ENCODE measurements around the gene JHY. TPM values are rescaled to one million over a fixed set of nuclear protein-coding genes. Genes with fewer than 3 reads are reported as not detected.
A peak's percentile ranks its signal among the peaks of the same experiment; 100 is the strongest.

Gene JHY
- total RNA-seq (2014; rRNA removed; shearing (Covaris generic)), result not detected in 2 replicates
- total RNA-seq (2022), result not detected in 2 replicates
- percentile 6 among the genes with signal in this experiment for Bru-seq, nascent RNA
- percentile 4 among the genes with signal in this experiment for BruChase-seq, experiment 1, labeled RNA remaining after a 6-hour chase
- percentile 2 among the genes with signal in this experiment for BruChase-seq, experiment 2, labeled RNA remaining after a 2-hour chase
- long read RNA-seq, result 0 reads

DNA sequence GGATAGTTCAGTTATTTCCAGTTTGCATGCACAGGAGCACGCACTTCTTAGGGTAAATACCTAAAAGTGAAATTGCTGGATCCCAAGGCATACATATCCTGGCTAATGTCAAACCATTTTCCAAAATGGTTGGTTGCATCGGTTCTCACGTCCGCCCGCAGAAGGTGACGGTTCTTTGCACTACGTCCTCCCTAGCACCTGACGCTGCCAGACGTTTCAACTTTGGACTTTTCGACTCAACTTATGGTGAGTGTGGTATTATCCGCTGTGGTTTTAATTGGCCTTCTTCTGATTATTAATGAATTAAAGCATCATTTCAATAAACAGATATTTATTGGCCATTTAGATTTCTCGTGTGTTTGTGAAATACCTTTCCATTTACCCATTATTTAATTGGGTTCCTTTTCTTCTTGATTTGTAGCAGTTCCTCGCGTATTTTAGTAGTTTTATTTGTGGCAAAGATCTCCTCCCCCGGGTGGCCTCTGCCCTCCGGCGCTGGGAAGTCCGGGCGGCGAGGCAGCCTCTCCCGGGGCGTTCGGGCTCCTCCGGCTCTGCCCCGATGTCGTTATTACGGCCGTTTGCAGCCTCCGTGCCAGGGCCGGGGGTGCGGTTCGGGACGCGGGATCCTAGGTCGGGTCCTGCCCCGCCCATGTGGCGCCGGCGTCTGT, at the start of gene JHY:
JHY (plus strand) TSS at position 571 of the 668 bp plus-strand sequence. CDS start 3,091 bp downstream, outside the sequence.
- Histone ChIP-seq H3K79me2 (ENCODE audit: insufficient read depth, low read depth, low read length) (no peaks in the 10 kb centered on the region), H3K9me3 (ENCODE audit: low read length) (no peaks in the 10 kb centered on the region), H3K4me1 (ENCODE audit: insufficient read depth, low read length, poor library complexity, severe bottlenecking) (no peaks in the 10 kb centered on the region), H4K20me1 (ENCODE audit: insufficient read depth, low read length) (no peaks in the 10 kb centered on the region), H3K4me2 (ENCODE audit: low read length) (no peak within 1 kb of the TSS), H3K4me3 (ENCODE audit: low read depth, low read length, poor library complexity, severe bottlenecking) (no peak within 1 kb of the TSS), H3K27ac (ENCODE audit: low read depth, low read length, poor library complexity, severe bottlenecking) (no peak within 1 kb of the TSS), H3K9me2 (ENCODE audit: insufficient read depth, low read length) (no peaks in the 10 kb centered on the region), H2AFZ (ENCODE audit: low read length) (no peak within 1 kb of the TSS), H3K36me3 (ENCODE audit: insufficient read depth, low read length) (no peaks in the 10 kb centered on the region)
- TF ChIP-seq, protein P1, sequence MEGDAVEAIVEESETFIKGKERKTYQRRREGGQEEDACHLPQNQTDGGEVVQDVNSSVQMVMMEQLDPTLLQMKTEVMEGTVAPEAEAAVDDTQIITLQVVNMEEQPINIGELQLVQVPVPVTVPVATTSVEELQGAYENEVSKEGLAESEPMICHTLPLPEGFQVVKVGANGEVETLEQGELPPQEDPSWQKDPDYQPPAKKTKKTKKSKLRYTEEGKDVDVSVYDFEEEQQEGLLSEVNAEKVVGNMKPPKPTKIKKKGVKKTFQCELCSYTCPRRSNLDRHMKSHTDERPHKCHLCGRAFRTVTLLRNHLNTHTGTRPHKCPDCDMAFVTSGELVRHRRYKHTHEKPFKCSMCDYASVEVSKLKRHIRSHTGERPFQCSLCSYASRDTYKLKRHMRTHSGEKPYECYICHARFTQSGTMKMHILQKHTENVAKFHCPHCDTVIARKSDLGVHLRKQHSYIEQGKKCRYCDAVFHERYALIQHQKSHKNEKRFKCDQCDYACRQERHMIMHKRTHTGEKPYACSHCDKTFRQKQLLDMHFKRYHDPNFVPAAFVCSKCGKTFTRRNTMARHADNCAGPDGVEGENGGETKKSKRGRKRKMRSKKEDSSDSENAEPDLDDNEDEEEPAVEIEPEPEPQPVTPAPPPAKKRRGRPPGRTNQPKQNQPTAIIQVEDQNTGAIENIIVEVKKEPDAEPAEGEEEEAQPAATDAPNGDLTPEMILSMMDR (conservative IDR thresholded peaks at IDR 0.05; ENCODE audit: low read length), result no peak
- no peak for TF ChIP-seq EZH2phosphoT487 (IDR thresholded peaks at IDR 0.05; ENCODE audit: borderline replicate concordance, low read depth, low read length)
- BruUV-seq (replicated peaks), result no TSS peak
- ChIA-PET POLR2A (no interaction called here), CTCF (ENCODE audit: unreplicated experiment) (no interaction called here)
- intact Hi-C loops (cut with micrococcal nuclease; ENCODE audit: unreplicated experiment), result no loop called here
- DNase-seq (ENCODE audit: low spot score), result no peak

- Histone ChIP-seq H3K4me3 (ENCODE audit: low read depth, low read length, poor library complexity, severe bottlenecking) (no peak overlapping the region), H3K27ac (ENCODE audit: low read depth, low read length, poor library complexity, severe bottlenecking) (no peak overlapping the region), H3K4me2 (ENCODE audit: low read length) (no peak overlapping the region), H3K9me3 (ENCODE audit: low read length) (no peaks in the 10 kb centered on the region), H3K36me3 (ENCODE audit: insufficient read depth, low read length) (no peaks in the 10 kb centered on the region), H4K20me1 (ENCODE audit: insufficient read depth, low read length) (no peaks in the 10 kb centered on the region), H2AFZ (ENCODE audit: low read length) (no peak overlapping the region), H3K4me1 (ENCODE audit: insufficient read depth, low read length, poor library complexity, severe bottlenecking) (no peaks in the 10 kb centered on the region), H3K9me2 (ENCODE audit: insufficient read depth, low read length) (no peaks in the 10 kb centered on the region), H3K79me2 (ENCODE audit: insufficient read depth, low read depth, low read length) (no peaks in the 10 kb centered on the region)
- ChIA-PET CTCF (ENCODE audit: unreplicated experiment) (interaction anchor here (0.9 kb wide), 1 partner anchor 43 kb away, joined by 3 read pairs; no protein-coding TSS in a partner anchor), POLR2A (interaction anchor here (1.2 kb wide), 1 partner anchor 27 kb away, joined by 3 read pairs; no protein-coding TSS in a partner anchor)
- BruUV-seq (replicated peaks), result no TSS peak
- TF ChIP-seq, protein P1 (conservative IDR thresholded peaks at IDR 0.05; ENCODE audit: low read length), result no peak
- TF ChIP-seq EZH2phosphoT487 (IDR thresholded peaks at IDR 0.05; ENCODE audit: borderline replicate concordance, low read depth, low read length), result no peak
- DNase-seq (ENCODE audit: low spot score), result no peak
- intact Hi-C loops (cut with micrococcal nuclease; ENCODE audit: unreplicated experiment), result no loop called here
Observed at GRCh38 chr11:122833846-122834464, 48.6 kb upstream of the JHY start.

All from OCI-LY7 (cell line).